Measurements from ENCODE around the gene SUGP1. TPM values are rescaled to one million over a fixed set of nuclear protein-coding genes. Genes with fewer than 3 reads are reported as not detected.

Gene SUGP1
- total RNA-seq, 1 experiment from 2014 or later, result 81.3 TPM

DNA sequence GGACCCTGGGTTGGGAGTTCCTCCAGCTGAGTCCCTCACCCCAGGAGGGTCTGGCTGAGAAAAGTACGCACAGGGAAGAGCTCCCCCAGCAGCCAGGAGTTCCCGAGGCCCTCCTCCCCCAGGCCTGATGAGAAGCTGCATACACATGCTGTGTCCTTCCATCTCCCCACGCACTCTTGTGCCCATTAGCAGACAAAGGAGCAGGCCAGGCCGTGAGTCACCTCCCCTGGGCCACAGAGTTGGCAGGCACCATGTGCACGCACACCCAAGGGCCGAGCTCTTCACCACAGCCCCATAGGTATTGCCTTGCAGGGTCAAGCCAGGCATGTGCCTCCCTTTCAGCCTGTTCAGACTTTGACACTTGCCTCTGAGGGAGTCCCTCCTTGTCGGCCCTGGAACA lies 17.8 kb upstream of the SUGP1 start:
- ChIA-PET CTCF (interaction anchor here (2.9 kb wide), 1 partner anchor 29 kb away, joined by 8 read pairs; no protein-coding TSS in a partner anchor), POLR2A (no interaction called here)
- H3K9me3 Mint-ChIP-seq, result no peaks in the 10 kb centered on the region
- TF ChIP-seq, protein P1, sequence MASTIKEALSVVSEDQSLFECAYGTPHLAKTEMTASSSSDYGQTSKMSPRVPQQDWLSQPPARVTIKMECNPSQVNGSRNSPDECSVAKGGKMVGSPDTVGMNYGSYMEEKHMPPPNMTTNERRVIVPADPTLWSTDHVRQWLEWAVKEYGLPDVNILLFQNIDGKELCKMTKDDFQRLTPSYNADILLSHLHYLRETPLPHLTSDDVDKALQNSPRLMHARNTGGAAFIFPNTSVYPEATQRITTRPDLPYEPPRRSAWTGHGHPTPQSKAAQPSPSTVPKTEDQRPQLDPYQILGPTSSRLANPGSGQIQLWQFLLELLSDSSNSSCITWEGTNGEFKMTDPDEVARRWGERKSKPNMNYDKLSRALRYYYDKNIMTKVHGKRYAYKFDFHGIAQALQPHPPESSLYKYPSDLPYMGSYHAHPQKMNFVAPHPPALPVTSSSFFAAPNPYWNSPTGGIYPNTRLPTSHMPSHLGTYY (CRISPR knock-in tag; IDR thresholded peaks at IDR 0.05), result no peak
- TF ChIP-seq ZNF263 (CRISPR knock-in tag; IDR thresholded peaks at IDR 0.05; ENCODE audit: low read depth), result no peak
- TF ChIP-seq, protein P2, sequence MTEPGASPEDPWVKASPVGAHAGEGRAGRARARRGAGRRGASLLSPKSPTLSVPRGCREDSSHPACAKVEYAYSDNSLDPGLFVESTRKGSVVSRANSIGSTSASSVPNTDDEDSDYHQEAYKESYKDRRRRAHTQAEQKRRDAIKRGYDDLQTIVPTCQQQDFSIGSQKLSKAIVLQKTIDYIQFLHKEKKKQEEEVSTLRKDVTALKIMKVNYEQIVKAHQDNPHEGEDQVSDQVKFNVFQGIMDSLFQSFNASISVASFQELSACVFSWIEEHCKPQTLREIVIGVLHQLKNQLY (CRISPR knock-in tag; IDR thresholded peaks at IDR 0.05), result no peak
- no peaks in the 10 kb centered on the region for H3K4me1 Mint-ChIP-seq
- no peak overlapping the region for H3K4me3 Mint-ChIP-seq
- no peak for DNase-seq (ENCODE audit: low spot score)
- H3K27me3 Mint-ChIP-seq (ENCODE audit: low read depth), result no peaks in the 10 kb centered on the region
- no peak overlapping the region for H3K27ac Mint-ChIP-seq
- H3K36me3 Mint-ChIP-seq, result peaks cover 27% of the 10 kb centered on the region
- ATAC-seq, result no peak

DNA sequence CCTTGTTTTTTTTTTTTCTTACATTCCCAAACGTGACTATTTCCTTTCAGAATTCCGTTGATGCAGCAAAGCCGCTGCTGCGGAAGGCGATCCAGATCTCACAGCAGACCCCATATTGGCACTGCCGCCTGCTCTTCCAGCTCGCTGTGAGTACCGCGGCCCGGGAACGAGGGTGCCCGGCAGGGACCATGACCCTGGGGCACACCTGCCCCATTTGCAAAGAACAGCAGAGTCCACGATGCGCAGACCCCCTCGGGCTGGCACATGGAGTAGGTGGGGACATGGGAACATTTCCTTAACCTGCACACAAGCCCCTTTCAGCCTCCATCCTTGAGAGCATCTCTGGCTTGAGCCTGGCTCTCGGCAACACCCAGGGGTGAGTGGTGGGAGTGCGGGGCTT lies 16.8 kb upstream of the SUGP1 start:
- Mint-ChIP-seq H3K27ac (no peak overlapping the region), H3K4me1 (no peaks in the 10 kb centered on the region), H3K36me3 (peaks cover 23% of the 10 kb centered on the region), H3K9me3 (no peaks in the 10 kb centered on the region), H3K4me3 (no peak overlapping the region), H3K27me3 (ENCODE audit: low read depth) (no peaks in the 10 kb centered on the region)
- POLR2A ChIA-PET, result no interaction called here
- no peak for ATAC-seq
- TF ChIP-seq, protein P3, sequence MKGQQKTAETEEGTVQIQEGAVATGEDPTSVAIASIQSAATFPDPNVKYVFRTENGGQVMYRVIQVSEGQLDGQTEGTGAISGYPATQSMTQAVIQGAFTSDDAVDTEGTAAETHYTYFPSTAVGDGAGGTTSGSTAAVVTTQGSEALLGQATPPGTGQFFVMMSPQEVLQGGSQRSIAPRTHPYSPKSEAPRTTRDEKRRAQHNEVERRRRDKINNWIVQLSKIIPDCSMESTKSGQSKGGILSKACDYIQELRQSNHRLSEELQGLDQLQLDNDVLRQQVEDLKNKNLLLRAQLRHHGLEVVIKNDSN (CRISPR knock-in tag; IDR thresholded peaks at IDR 0.05), result no peak
- TF ChIP-seq, protein P4, sequence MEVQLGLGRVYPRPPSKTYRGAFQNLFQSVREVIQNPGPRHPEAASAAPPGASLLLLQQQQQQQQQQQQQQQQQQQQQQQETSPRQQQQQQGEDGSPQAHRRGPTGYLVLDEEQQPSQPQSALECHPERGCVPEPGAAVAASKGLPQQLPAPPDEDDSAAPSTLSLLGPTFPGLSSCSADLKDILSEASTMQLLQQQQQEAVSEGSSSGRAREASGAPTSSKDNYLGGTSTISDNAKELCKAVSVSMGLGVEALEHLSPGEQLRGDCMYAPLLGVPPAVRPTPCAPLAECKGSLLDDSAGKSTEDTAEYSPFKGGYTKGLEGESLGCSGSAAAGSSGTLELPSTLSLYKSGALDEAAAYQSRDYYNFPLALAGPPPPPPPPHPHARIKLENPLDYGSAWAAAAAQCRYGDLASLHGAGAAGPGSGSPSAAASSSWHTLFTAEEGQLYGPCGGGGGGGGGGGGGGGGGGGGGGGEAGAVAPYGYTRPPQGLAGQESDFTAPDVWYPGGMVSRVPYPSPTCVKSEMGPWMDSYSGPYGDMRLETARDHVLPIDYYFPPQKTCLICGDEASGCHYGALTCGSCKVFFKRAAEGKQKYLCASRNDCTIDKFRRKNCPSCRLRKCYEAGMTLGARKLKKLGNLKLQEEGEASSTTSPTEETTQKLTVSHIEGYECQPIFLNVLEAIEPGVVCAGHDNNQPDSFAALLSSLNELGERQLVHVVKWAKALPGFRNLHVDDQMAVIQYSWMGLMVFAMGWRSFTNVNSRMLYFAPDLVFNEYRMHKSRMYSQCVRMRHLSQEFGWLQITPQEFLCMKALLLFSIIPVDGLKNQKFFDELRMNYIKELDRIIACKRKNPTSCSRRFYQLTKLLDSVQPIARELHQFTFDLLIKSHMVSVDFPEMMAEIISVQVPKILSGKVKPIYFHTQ (CRISPR knock-in tag; IDR thresholded peaks at IDR 0.05), result no peak
- TF ChIP-seq KAT7 (CRISPR knock-in tag; IDR thresholded peaks at IDR 0.05; ENCODE audit: borderline replicate concordance), result no peak
- TF ChIP-seq, protein P5, sequence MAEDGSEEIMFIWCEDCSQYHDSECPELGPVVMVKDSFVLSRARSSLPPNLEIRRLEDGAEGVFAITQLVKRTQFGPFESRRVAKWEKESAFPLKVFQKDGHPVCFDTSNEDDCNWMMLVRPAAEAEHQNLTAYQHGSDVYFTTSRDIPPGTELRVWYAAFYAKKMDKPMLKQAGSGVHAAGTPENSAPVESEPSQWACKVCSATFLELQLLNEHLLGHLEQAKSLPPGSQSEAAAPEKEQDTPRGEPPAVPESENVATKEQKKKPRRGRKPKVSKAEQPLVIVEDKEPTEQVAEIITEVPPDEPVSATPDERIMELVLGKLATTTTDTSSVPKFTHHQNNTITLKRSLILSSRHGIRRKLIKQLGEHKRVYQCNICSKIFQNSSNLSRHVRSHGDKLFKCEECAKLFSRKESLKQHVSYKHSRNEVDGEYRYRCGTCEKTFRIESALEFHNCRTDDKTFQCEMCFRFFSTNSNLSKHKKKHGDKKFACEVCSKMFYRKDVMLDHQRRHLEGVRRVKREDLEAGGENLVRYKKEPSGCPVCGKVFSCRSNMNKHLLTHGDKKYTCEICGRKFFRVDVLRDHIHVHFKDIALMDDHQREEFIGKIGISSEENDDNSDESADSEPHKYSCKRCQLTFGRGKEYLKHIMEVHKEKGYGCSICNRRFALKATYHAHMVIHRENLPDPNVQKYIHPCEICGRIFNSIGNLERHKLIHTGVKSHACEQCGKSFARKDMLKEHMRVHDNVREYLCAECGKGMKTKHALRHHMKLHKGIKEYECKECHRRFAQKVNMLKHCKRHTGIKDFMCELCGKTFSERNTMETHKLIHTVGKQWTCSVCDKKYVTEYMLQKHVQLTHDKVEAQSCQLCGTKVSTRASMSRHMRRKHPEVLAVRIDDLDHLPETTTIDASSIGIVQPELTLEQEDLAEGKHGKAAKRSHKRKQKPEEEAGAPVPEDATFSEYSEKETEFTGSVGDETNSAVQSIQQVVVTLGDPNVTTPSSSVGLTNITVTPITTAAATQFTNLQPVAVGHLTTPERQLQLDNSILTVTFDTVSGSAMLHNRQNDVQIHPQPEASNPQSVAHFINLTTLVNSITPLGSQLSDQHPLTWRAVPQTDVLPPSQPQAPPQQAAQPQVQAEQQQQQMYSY (CRISPR knock-in tag; IDR thresholded peaks at IDR 0.05), result no peak
- no peak for TF ChIP-seq NR2C2 (CRISPR knock-in tag; IDR thresholded peaks at IDR 0.05)
- TF ChIP-seq TCF7 (CRISPR knock-in tag; IDR thresholded peaks at IDR 0.05; ENCODE audit: low read depth), result no peak
- no peak for TF ChIP-seq ZNF671 (CRISPR knock-in tag; IDR thresholded peaks at IDR 0.05)
- TF ChIP-seq SP1 (CRISPR knock-in tag; conservative IDR thresholded peaks at IDR 0.05), result no peak
- TF ChIP-seq, protein P6, sequence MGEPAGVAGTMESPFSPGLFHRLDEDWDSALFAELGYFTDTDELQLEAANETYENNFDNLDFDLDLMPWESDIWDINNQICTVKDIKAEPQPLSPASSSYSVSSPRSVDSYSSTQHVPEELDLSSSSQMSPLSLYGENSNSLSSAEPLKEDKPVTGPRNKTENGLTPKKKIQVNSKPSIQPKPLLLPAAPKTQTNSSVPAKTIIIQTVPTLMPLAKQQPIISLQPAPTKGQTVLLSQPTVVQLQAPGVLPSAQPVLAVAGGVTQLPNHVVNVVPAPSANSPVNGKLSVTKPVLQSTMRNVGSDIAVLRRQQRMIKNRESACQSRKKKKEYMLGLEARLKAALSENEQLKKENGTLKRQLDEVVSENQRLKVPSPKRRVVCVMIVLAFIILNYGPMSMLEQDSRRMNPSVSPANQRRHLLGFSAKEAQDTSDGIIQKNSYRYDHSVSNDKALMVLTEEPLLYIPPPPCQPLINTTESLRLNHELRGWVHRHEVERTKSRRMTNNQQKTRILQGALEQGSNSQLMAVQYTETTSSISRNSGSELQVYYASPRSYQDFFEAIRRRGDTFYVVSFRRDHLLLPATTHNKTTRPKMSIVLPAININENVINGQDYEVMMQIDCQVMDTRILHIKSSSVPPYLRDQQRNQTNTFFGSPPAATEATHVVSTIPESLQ (CRISPR knock-in tag; IDR thresholded peaks at IDR 0.05), result no peak
- TF ChIP-seq GTF2I (CRISPR knock-in tag; conservative IDR thresholded peaks at IDR 0.05), result no peak
- TF ChIP-seq ZNF263 (CRISPR knock-in tag; IDR thresholded peaks at IDR 0.05; ENCODE audit: low read depth), result no peak
- TF ChIP-seq EMX1 (CRISPR knock-in tag; IDR thresholded peaks at IDR 0.05), result no peak
- TF ChIP-seq, protein P7, sequence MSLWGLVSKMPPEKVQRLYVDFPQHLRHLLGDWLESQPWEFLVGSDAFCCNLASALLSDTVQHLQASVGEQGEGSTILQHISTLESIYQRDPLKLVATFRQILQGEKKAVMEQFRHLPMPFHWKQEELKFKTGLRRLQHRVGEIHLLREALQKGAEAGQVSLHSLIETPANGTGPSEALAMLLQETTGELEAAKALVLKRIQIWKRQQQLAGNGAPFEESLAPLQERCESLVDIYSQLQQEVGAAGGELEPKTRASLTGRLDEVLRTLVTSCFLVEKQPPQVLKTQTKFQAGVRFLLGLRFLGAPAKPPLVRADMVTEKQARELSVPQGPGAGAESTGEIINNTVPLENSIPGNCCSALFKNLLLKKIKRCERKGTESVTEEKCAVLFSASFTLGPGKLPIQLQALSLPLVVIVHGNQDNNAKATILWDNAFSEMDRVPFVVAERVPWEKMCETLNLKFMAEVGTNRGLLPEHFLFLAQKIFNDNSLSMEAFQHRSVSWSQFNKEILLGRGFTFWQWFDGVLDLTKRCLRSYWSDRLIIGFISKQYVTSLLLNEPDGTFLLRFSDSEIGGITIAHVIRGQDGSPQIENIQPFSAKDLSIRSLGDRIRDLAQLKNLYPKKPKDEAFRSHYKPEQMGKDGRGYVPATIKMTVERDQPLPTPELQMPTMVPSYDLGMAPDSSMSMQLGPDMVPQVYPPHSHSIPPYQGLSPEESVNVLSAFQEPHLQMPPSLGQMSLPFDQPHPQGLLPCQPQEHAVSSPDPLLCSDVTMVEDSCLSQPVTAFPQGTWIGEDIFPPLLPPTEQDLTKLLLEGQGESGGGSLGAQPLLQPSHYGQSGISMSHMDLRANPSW (CRISPR knock-in tag; conservative IDR thresholded peaks at IDR 0.05; ENCODE audit: low read depth), result no peak
- DNase-seq (ENCODE audit: low spot score), result no peak
- CTCF ChIA-PET, result interaction anchor here (2.9 kb wide), 1 partner anchor 30 kb away, joined by 8 read pairs; no protein-coding TSS in a partner anchor
